Retinal pigment epithelial cell (primary cell): Measurements from ENCODE around the gene RELT.
A peak's percentile ranks its signal among the peaks of the same experiment; 100 is the strongest.

Experiments used
- DNase-seq: peaks from one replicate; pipeline ENCODE4 v3.0.0-alpha.2; 2010; ENCODE audit warnings: low read depth
- H3K4me3 ChIP-seq: 2 replicates; pipeline ENCODE4 v1.5.1; 2011; ENCODE audit warnings: mild to moderate bottlenecking, low read length, control low read depth, moderate library complexity
- TF ChIP-seq, protein P1 (sequence below): conservative IDR thresholded peaks from 2 replicates; pipeline ENCODE4 v1.5.1; 2011; ENCODE audit warnings: low read depth, low read length, control low read depth, inconsistent platforms

The RELT gene

DNA sequence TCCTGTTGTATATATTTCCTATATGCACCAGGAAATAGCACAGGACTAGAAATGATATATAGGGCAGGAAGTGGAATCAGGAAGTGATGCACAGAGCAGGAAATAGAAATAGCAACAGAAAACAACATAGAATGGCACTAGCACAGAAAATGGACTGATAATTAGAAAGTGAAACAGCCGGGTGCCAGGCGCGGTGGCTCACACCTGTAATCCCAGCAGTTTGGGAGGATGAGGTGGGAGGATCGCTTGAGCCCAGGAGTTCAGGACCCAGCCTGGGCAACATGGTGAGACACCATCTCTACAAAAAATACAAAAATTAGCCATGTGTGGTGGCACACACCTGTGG, 10.0 kb upstream of the RELT start:
- H3K4me3 ChIP-seq, result no peak overlapping the region
- TF ChIP-seq, protein P1, sequence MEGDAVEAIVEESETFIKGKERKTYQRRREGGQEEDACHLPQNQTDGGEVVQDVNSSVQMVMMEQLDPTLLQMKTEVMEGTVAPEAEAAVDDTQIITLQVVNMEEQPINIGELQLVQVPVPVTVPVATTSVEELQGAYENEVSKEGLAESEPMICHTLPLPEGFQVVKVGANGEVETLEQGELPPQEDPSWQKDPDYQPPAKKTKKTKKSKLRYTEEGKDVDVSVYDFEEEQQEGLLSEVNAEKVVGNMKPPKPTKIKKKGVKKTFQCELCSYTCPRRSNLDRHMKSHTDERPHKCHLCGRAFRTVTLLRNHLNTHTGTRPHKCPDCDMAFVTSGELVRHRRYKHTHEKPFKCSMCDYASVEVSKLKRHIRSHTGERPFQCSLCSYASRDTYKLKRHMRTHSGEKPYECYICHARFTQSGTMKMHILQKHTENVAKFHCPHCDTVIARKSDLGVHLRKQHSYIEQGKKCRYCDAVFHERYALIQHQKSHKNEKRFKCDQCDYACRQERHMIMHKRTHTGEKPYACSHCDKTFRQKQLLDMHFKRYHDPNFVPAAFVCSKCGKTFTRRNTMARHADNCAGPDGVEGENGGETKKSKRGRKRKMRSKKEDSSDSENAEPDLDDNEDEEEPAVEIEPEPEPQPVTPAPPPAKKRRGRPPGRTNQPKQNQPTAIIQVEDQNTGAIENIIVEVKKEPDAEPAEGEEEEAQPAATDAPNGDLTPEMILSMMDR, result no peak
- DNase-seq, result no peak

DNA sequence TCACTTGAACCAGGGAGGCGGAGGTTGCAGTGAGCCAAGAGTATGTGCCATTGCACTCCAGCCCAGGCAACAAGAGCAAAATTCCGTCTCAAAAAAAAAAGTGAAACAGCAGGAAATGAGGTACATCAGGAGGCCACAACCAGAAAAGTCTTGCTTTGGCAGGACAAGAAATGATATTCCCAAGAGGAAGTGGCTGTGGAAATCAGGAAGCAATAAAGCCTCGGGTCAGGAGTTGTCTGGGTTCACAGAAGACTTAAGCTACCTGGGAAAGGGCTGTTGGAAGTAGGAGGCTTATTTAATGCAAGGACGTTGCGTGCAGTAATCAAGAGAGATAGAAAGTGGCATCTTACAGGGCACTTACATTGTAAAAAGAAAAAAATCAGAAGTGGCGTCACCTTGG, 9.2 kb upstream of the RELT start:
- DNase-seq, result no peak
- TF ChIP-seq, protein P1, result no peak
- H3K4me3 ChIP-seq, result no peak overlapping the region

DNA sequence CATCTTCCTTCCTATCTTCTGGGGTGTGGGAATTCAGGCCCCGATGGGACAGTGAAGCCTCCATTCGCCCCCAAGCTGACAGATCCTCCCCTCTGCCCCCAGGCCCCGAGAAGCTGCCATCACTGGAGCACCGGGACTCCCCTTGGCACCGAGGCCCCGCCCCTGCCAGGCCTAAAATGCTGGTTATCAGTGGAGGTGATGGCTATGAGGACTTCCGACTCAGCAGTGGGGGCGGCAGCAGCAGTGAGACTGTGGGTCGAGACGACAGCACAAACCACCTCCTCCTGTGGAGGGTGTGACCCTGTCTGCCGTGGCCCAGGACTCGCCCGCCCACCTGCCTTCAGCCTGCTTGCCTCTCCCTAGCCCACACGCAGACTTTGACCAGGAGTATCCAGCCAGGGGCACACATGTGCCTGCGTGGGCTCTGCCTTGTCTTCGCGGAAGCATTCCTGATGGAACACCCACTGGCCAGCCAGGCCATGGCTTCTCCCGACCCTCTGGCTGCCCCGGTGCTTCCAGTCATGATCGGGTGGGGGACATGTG, 8.6 kb upstream of the RELT start:
- no peak overlapping the region for H3K4me3 ChIP-seq
- TF ChIP-seq, protein P1, result no peak
- DNase-seq, result no peak

DNA sequence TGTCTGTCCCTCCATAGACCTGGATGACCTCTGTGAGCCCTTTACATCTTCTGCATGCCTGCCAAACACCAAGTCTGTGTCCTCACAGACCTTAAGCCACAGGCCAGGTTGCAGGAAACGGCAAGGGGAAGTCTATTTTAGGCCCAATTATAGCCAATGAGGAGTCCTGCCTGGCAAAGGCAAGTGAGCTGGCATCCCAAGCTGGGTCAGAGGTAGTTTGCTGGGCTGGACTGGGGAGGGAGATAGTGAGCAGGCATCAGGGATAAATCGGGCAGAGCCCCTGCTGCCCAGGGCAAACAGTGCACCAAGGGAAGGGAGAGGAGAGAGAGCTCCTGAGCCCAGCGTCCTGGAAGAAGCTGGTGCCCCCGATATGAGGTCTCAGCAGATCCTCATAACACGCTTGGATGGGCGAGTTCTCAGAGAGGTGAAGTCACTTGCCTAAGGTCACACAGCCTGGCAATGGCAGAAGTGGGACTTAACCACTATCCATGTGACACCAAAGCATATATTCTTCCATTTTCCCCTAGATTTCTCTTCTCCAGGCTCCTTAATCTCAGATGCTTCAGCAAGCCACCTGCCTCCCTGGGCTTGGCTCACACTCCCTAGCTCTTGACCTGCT, 3.7 kb upstream of the RELT start:
- no peak overlapping the region for H3K4me3 ChIP-seq
- DNase-seq, result no peak
- TF ChIP-seq, protein P1, result peak; percentile 52

DNA sequence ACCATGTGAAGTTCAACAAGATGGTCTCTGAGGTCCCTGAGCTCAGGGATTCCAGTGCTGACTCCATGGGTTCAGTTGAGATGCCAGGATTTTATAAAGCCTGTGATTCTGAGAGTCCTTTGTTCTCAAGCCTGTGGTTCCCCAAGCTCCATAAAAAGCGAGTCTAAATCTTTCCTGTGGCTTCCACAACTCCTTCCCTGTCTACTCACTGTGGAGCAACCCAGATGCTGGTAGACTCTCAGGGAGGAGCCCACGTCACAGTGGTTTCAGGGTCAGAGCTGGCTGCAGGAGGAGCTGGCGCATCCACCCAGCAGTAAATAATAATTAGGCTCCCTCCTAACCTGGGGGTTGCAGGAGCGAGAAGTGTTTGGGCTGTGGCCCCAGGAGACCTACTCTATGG, 2.0 kb upstream of the RELT start:
- no peak for DNase-seq
- no peak overlapping the region for H3K4me3 ChIP-seq
- TF ChIP-seq, protein P1, result no peak

DNA sequence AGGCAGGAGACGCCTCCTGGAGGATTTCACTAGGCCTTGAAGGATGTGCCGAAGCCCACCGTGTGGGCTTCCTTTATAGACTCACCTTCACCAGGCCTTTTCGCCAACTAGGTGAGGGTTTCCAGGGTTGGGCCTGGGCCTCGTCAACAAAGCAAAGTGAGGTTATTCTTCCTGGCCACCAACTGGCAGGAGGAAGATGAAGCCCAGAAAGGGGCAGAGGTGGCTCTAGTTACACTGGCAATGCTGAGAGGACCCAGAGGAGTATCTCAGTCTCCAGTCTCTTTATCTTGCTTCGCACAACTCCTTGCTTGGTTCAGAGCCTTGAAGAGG, 404 bp upstream of the RELT start:
- TF ChIP-seq, protein P1, result no peak
- H3K4me3 ChIP-seq, result no peak overlapping the region
- no peak for DNase-seq

DNA sequence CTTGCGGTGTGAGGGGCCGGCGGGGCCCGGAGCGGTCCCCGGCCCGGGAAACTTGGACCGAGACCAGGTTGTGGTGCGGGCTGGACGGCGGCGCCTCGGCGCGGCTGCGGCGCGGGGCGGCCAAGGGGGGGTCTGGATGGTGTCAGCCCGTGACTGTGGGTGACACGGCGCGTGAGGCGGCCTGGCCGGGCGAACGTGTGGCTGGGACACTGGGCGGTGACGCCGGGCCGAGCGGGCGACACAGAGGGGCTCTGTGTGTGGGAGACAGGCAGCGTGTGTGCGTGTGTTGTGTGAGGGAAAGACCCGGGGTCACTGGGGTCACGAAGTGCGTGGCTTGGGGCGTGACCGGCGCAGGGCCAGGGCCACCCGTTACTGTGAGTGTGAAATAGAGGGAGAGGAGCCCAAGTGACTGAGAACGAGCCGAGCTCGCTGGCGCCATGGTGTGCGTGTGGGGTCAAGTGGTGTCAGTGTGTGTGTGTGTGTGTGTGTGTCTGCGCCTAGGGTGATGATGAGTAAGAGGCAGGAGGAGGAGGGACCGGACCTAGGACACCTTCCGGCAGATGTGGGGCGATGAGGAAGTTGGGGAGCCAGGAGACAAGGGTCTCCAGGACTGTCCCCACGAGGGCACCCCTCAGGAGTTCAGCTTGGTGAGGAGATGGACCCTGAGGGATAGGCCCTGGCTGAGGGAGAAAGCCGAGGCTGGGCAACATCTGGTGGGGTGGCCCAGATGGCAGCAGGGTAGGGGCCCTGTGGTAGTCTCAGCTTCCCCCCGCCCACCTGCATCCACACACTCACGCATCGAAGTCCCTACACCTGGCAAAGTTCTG, 817 bp downstream of the RELT start:
- peak overlapping the region; percentile 76 for H3K4me3 ChIP-seq
- DNase-seq, result no peak
- TF ChIP-seq, protein P1, result no peak
